SU-DHL-6 (cell line): ENCODE measurements around the gene VAMP5.

Experiments
- H2AFZ ChIP-seq: fragments of 200-600 bp; sonication (generic); 2 replicates; pipeline ENCODE4 v1.6.1; 2014; ENCODE audit warnings: low read depth, mild to moderate bottlenecking, moderate library complexity, mixed read lengths, antibody characterized with exemption, low read length; ENCODE audit not compliant: severe bottlenecking
- H3F3A ChIP-seq: fragments of 200-600 bp; shearing (Covaris generic); 2 replicates; pipeline ENCODE4 v1.6.0; 2016; ENCODE audit warnings: antibody characterized with exemption, mild to moderate bottlenecking; ENCODE audit not compliant: insufficient read depth
- H3K27ac ChIP-seq: fragments of 200-600 bp; sonication (generic); 2 replicates; pipeline ENCODE4 v1.5.1; 2016; ENCODE audit warnings: low read depth, mild to moderate bottlenecking, low read length, moderate library complexity, mixed read lengths
- H3K27me3 ChIP-seq: fragments of 200-600 bp; sonication (generic), shearing (Covaris generic); 2 replicates; pipeline ENCODE4 v1.6.0; 2014; ENCODE audit warnings: mild to moderate bottlenecking, low read length
- H3K36me3 ChIP-seq: fragments of 200-600 bp; sonication (generic); 2 replicates; pipeline ENCODE4 v1.6.1; 2014; ENCODE audit warnings: mild to moderate bottlenecking, low read length, mixed read lengths
- H3K4me2 ChIP-seq: fragments of 300-600, 200-600 bp; shearing (Covaris generic), sonication (generic); 2 replicates; pipeline ENCODE4 v1.6.0; 2014; ENCODE audit warnings: low read length, low read depth, mild to moderate bottlenecking; ENCODE audit not compliant: poor library complexity, severe bottlenecking
- H3K4me3 ChIP-seq: fragments of 200-600 bp; sonication (generic); 2 replicates; pipeline ENCODE4 v1.5.1; 2014; ENCODE audit warnings: antibody characterized with exemption, low read length, mild to moderate bottlenecking, mixed read lengths; ENCODE audit not compliant: insufficient read depth, poor library complexity, severe bottlenecking
- H3K79me2 ChIP-seq: fragments of 200-600 bp; sonication (generic); 2 replicates; pipeline ENCODE4 v1.6.1; 2014; ENCODE audit warnings: mild to moderate bottlenecking, low read length, moderate library complexity; ENCODE audit not compliant: insufficient read depth
- H3K9ac ChIP-seq: fragments of 200-600 bp; sonication (generic); 2 replicates; pipeline ENCODE4 v1.7.0; 2014; ENCODE audit warnings: mild to moderate bottlenecking, low read length
- H3K9me2 ChIP-seq: fragments of 200-600 bp; sonication (generic); replicated peaks from 2 replicates; pipeline ENCODE4 v1.6.1; 2014; ENCODE audit warnings: low read length; ENCODE audit not compliant: insufficient read depth
- H3K9me3 ChIP-seq: fragments of 200-600 bp; sonication (generic); 2 replicates; pipeline ENCODE4 v1.6.1; 2014; ENCODE audit warnings: low read length, mixed read lengths; ENCODE audit not compliant: insufficient read depth
- H4K20me1 ChIP-seq: fragments of 200-600 bp; sonication (generic); 2 replicates; pipeline ENCODE4 v1.6.1; 2014; ENCODE audit warnings: low read depth, mild to moderate bottlenecking, antibody characterized with exemption, low read length, moderate library complexity, mixed read lengths
- EZH2phosphoT487 ChIP-seq: fragments of 200-600 bp; sonication (generic), shearing (Covaris generic); conservative IDR thresholded peaks from 2 replicates; pipeline ENCODE4 v1.6.1; 2018; ENCODE audit warnings: mild to moderate bottlenecking, antibody characterized with exemption, low read length, moderate library complexity, mixed read lengths
- TF ChIP-seq, protein P1 (sequence below): fragments of 200-600 bp; sonication (generic); IDR thresholded peaks from one replicate; pipeline ENCODE4 v1.5.1; 2017; ENCODE audit warnings: antibody characterized with exemption, mild to moderate bottlenecking, low read length, moderate library complexity; ENCODE audit not compliant: insufficient read depth, poor library complexity, severe bottlenecking

VAMP5 gene

DNA sequence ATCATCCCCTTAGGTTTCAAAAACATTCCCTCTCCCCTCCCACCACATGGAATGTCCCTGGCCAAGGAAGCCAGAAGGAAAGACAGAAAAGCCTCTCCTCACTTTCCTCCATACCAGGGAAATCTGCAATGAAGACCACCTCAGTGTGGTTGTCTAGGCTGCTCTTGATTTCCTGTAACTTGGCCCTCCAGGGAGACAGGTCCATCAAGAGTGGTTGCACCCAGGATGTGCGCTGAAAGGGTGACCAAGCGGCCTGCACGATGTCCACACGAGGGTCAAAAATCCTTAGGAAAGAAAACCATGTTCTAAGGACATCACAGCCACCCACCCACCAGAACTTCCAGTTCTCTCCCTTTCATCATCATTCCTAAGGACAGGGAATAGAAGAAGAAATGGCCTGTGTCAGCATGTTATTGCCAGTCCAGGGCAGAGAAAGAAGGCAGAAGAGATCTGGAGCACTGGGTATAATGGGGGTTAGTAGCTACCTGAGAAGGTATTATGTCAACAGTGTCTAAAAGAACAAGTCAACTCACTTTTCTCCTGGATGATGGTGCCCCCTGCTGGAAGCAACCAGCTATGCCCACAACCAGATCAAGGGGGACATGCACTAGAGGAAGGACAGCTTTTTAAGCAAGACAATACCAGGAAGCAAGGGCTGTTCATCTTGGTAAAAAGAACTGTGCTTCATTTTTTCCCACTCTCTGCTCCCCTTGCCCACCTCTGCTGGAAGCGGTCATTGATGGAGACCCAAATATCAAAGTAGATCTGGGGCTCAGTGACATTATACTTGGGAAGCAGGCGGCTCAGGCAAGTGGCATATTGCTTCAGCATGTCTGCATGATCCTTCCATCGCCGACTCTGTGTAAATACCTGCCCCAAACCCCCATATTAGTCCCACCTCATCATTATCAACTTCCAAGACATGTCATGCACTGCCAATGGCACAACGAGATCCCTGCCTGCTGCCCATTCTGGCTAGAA, 32.2 kb upstream of the VAMP5 start:
- H3F3A ChIP-seq, result peaks cover 21% of the 10 kb centered on the region
- H3K9me2 ChIP-seq, result no peaks in the 10 kb centered on the region
- TF ChIP-seq, protein P1, sequence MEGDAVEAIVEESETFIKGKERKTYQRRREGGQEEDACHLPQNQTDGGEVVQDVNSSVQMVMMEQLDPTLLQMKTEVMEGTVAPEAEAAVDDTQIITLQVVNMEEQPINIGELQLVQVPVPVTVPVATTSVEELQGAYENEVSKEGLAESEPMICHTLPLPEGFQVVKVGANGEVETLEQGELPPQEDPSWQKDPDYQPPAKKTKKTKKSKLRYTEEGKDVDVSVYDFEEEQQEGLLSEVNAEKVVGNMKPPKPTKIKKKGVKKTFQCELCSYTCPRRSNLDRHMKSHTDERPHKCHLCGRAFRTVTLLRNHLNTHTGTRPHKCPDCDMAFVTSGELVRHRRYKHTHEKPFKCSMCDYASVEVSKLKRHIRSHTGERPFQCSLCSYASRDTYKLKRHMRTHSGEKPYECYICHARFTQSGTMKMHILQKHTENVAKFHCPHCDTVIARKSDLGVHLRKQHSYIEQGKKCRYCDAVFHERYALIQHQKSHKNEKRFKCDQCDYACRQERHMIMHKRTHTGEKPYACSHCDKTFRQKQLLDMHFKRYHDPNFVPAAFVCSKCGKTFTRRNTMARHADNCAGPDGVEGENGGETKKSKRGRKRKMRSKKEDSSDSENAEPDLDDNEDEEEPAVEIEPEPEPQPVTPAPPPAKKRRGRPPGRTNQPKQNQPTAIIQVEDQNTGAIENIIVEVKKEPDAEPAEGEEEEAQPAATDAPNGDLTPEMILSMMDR, result peak; percentile 85
- TF ChIP-seq EZH2phosphoT487, result no peak
- H3K79me2 ChIP-seq, result no peaks in the 10 kb centered on the region
- H4K20me1 ChIP-seq, result no peaks in the 10 kb centered on the region
- no peaks in the 10 kb centered on the region for H3K36me3 ChIP-seq
- no peak overlapping the region for H3K4me2 ChIP-seq
- H3K9me3 ChIP-seq, result no peaks in the 10 kb centered on the region
- no peak overlapping the region for H3K4me3 ChIP-seq
- no peaks in the 10 kb centered on the region for H3K27me3 ChIP-seq
- no peak overlapping the region for H3K27ac ChIP-seq
- H2AFZ ChIP-seq, result no peak overlapping the region
- no peak overlapping the region for H3K9ac ChIP-seq

GRCh38 chr2:85553184-85553583, 31.0 kb upstream of the VAMP5 start:
- Histone ChIP-seq H3K79me2 (no peaks in the 10 kb centered on the region), H3K9me3 (no peaks in the 10 kb centered on the region), H4K20me1 (no peaks in the 10 kb centered on the region), H3F3A (peaks cover 9% of the 10 kb centered on the region), H3K9me2 (no peaks in the 10 kb centered on the region), H3K27ac (no peak overlapping the region), H3K4me2 (no peak overlapping the region), H3K9ac (no peak overlapping the region), H3K36me3 (no peaks in the 10 kb centered on the region), H2AFZ (no peak overlapping the region), H3K4me3 (no peak overlapping the region), H3K27me3 (no peaks in the 10 kb centered on the region)
- TF ChIP-seq EZH2phosphoT487, result no peak
- TF ChIP-seq, protein P1, result no peak

DNA sequence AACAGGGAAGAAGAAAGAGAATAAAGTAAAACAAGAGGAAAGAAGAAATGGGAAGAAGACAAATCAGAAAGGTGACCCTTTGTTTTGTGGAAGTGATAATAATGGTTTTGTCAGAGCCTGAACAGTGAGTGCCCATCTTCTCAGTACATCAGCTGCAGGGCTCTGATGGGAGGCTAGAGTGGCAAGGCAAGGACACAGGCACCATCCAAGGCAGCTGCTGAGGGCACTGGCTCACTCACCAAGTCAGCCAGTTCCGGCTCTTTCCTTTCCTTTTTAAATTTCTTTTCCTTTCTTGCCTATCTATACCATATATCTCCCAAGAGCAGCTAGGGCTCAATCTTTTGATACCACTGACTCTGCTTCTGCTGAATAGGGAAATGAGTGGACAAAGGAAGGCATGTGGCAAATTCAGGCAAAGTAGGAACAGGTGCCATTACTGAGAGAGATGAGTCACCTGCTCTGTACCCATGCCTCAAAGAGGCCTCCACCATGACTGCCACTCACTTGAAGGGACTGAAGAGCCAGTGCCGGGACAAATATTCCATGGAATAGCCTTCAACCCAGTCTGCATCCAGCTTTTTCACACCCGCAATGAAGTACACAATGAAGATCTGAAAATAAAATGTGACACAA, 29.1 kb upstream of the VAMP5 start:
- Histone ChIP-seq H3K27ac (no peak overlapping the region), H3K9ac (no peak overlapping the region), H3F3A (no peaks in the 10 kb centered on the region), H2AFZ (no peak overlapping the region), H3K4me3 (no peak overlapping the region), H3K4me2 (no peak overlapping the region), H3K9me2 (no peaks in the 10 kb centered on the region), H3K36me3 (no peaks in the 10 kb centered on the region; the same call in 1 of the 2 replicates), H3K79me2 (peaks cover 17% of the 10 kb centered on the region; the same call in 1 of the 2 replicates), H4K20me1 (no peaks in the 10 kb centered on the region), H3K27me3 (no peaks in the 10 kb centered on the region), H3K9me3 (no peaks in the 10 kb centered on the region)
- TF ChIP-seq EZH2phosphoT487, result no peak
- TF ChIP-seq, protein P1, result no peak
